CD4-positive, alpha-beta T cell treated with Interleukin-17A for 4 hours (primary cell): Measurements from ENCODE around the gene VPREB3.

Experiments
- DNase-seq: peaks from one replicate; pipeline ENCODE4 v3.0.0-alpha.2; 2020; ENCODE audit warnings: mixed read lengths

VPREB3 gene

GRCh38 chr22:23782252-23782651 is 28.0 kb upstream of the VPREB3 start:
- no peak for DNase-seq

- DNase-seq = no peak
Measured at GRCh38 chr22:23781511-23782183, 27.4 kb upstream of the VPREB3 start.

GRCh38 chr22:23781065-23781464 is 26.8 kb upstream of the VPREB3 start:
- DNase-seq = no peak

GRCh38 chr22:23780146-23780748 is 26.0 kb upstream of the VPREB3 start:
- DNase-seq = no peak

- no peak for DNase-seq
Measured at GRCh38 chr22:23779731-23780130, 25.5 kb upstream of the VPREB3 start.

- DNase-seq = no peak
Measured at GRCh38 chr22:23779083-23779482, 24.9 kb upstream of the VPREB3 start.

GRCh38 chr22:23778577-23778900 is 24.3 kb upstream of the VPREB3 start:
- no peak for DNase-seq

- no peak for DNase-seq
Measured at GRCh38 chr22:23777776-23778576, 23.8 kb upstream of the VPREB3 start.

- no peak for DNase-seq
Measured at GRCh38 chr22:23775779-23776375, 21.7 kb upstream of the VPREB3 start.

- DNase-seq = no peak
Measured at GRCh38 chr22:23774922-23775436, 20.8 kb upstream of the VPREB3 start.

- DNase-seq = no peak
Measured at GRCh38 chr22:23774114-23774921, 20.1 kb upstream of the VPREB3 start.

- no peak for DNase-seq
Measured at GRCh38 chr22:23773483-23774113, 19.4 kb upstream of the VPREB3 start.

- DNase-seq = peak; percentile 85
Measured at GRCh38 chr22:23772649-23773473, 18.6 kb upstream of the VPREB3 start, which contains the start of gene MMP11. Gene MMP11, plus strand, starts transcription at chr22:23772849. Its CDS starts 22 bp downstream, at chr22:23772871.

GRCh38 chr22:23772315-23772648 is 18.1 kb upstream of the VPREB3 start:
- DNase-seq = no peak

- DNase-seq = no peak
Measured at GRCh38 chr22:23769321-23769965, 15.2 kb upstream of the VPREB3 start.

- DNase-seq = peak; percentile 86
Measured at GRCh38 chr22:23767673-23768548, 13.7 kb upstream of the VPREB3 start, which contains the start of gene CHCHD10. Gene CHCHD10, minus strand, starts transcription at chr22:23767972. Its CDS starts 98 bp downstream, at chr22:23767874.

GRCh38 chr22:23767303-23767672 is 13.1 kb upstream of the VPREB3 start:
- no peak for DNase-seq

- no peak for DNase-seq
Measured at GRCh38 chr22:23764899-23765881, 11.0 kb upstream of the VPREB3 start.
